NCI-H748 treated with DMSO at 0.1 percent for 48 hours (cell line): ENCODE measurements around the gene CLEC4D.
"Not testable (repeated sequence)": the region's sequence is repeated elsewhere in the genome, so short reads cannot be mapped to it uniquely, and the experiment has no call there.

Source experiments
- DNase-seq: peaks from one replicate; lab custom pipeline; 2025; lab: John Stamatoyannopoulos, UW

The CLEC4D gene

GRCh38 chr12:8532045-8532444, 18.7 kb downstream of the CLEC4D start:
- DNase-seq = no peak

GRCh38 chr12:8537820-8538219, 24.5 kb downstream of the CLEC4D start:
- not testable (repeated sequence) for DNase-seq

DNA sequence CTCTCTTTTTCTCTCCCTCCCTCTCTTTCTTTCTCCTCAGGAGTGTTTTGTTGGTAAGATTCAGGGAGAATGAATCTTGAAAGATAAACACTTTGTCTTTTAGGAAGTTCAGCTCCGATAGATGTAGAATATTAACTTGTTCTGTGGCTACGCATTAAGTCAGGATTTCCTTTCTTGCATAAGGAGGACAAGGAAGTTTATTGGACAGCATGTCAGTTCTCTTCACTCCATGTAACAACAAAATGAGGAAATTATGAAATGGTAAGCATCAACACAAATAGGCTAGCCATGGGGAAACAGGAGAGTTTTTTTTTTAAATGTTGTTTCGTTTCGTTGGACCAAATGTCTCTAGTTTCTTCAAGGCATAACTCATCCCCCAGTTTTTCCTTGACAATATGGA, 27.5 kb downstream of the CLEC4D start, which contains the start of gene CLEC4E:
TSS of gene CLEC4E (minus strand) at position 75 of the 400 bp plus-strand sequence. CDS start 108 bp downstream, outside the sequence.
- not testable (repeated sequence) for DNase-seq

GRCh38 chr12:8541562-8541961, 28.3 kb downstream of the CLEC4D start:
- no peak for DNase-seq

- DNase-seq = peak; percentile 12
Measured at GRCh38 chr12:8544295-8544694, 31.0 kb downstream of the CLEC4D start.

DNA sequence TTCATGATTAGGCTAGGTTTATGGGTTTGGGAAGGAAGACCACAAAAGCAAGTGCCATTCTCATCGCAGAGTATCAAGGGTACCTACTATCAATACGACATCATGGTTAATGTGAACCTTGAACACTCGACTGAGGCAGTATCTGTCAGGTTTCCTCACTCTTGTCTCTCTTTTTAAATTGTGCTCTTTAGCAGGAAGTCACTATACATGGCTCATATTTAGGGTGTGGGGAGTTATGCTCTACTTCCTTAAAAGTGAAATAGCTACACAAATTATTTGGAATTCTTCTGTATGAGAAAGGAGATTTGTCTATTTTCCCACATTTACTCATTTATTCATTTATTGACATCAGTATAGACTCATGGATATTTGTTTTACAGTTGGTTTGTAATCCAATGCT, 33.3 kb downstream of the CLEC4D start:
- DNase-seq = no peak

DNA sequence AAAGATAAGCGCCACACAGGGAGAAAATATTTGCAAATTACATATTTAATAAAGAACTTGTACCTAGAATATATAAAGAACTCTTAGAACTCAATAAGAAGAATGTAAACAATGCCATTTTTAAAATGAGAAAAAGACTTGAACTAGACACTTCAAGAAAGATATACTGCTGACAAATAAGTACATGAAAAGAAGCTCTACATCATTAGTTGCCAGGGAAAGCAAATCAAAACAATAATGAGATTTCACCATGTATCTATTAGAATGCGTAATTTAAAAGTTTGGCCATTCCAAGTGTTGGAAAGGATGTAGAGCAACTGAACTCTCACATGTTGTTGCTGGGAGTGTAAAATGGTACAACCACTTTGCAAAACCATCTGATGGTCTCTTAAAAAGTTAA, 34.3 kb downstream of the CLEC4D start:
- no peak for DNase-seq

DNA sequence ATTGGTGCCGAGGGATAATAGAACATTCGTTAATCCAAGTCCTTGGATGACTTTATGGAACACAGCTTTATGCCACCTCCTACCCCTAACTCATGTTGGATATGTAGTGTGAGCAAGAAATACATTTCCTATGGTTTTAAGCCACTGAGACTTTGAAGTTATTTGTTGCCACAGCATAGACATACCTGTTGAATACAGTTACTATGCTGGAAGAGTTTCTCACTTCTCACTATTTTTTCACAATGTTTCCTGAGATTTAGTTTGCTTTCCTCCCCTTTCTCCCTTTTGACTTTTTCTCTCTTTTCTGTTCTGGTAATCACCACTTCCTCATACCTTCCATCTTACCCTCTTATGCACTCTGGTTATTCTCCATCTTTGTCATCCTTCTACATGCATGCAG, 34.9 kb downstream of the CLEC4D start:
- DNase-seq = no peak

DNA sequence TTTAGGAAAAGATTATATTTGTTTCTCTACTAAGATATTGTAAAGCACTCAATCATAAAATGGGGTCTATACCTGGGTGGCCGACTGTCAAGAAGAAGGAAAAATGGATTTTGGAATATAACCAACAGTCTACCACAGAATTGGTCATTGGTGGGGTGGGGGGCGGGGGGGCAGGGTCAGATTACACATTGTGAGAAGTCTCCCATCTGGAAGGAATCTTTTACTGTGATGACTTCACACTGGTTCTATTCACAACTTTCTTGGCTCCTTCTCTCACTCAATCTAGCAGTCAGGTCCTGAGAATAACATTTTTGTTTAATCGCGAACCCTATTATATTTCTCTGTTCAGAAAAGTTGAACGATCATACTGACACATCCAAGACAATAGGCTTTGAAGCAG, 36.1 kb downstream of the CLEC4D start:
- no peak for DNase-seq

GRCh38 chr12:8553088-8553627, 39.9 kb downstream of the CLEC4D start:
- peak; percentile 1 for DNase-seq

DNA sequence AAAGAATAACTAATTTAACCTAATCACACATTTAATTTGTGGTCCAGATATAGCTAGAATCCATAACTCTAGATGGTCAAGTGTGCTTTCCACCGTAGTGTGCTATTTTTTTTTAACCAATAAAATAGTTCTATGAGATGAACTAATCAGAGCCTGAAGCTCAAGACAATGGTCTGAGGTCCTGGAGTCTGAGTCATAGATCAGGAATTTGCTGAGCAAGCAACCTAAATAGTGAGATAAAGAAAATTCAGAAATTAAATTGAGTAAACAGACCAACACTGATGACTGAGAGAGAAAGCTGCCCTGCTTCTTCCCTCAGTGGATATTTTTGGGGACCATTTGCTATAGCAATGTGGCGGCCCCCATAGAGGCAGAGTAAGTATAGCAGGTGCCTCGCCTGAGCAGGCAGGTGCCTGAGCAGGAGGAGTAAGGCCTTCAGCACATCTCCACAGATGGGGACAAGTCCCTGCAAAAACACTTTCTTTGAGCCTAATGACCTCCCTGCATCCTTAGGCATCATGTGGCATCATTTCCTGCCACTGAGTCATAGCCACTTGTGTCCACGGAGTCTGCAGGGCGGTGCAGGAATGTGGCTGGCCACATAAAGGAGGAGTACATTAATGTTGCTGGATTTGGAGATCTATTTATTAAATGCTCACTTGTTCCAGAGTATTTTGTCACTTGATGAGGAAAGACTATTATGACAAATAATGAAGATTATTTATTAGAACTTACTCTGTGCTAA, 41.3 kb downstream of the CLEC4D start:
- no peak for DNase-seq

DNA sequence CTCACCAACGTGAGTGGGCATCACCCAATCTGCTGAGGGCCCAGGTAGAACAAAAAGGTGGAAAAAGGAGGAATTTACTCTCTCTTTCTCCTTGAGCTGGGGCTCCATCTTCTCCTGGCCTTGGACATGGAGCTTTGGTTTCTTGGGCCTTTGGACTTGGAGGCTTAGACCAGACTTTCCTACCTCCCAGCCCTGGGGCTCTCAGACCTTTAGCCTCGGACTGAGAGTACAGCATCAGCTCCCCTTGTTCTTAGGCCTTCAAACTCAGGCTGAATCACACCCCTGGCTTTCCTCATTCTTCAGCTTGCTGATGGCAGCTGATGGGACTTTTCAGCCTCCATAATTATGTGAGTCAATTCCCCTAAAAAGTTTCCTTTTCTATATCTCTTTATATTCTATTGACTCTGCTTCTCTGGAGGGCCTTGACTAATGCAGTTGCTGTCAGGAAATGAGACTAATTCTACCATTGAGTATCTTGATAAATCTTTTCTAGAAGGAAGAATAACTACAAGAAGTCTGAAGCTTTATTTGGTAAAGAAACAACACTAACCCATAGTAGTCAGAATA, 43.3 kb downstream of the CLEC4D start:
- no peak for DNase-seq

- no peak for DNase-seq
Measured at GRCh38 chr12:8559676-8560075, 46.4 kb downstream of the CLEC4D start.

DNA sequence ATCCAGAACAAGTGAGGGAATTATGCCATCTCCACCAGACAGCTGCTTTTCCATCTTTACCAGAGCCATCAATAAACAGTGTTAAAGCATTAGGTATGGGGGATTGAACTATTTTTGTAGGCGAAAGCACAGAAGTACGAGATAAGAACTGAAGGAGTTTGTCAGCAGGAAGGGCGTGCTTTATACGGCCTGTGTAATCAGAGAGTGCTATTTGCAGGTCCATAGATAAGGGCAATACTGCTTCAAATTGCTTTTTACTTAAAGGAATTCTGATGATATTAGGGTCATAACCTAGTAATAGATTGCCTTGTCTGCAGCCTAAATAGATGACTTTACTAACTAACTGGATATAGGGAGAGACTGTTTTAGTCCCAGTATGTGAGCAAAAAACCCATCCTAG, 47.7 kb downstream of the CLEC4D start:
- no peak for DNase-seq

- DNase-seq = no peak
Measured at GRCh38 chr12:8562310-8562709, 49.0 kb downstream of the CLEC4D start.

GRCh38 chr12:8563356-8563755, 50.1 kb downstream of the CLEC4D start:
- DNase-seq = no peak

DNA sequence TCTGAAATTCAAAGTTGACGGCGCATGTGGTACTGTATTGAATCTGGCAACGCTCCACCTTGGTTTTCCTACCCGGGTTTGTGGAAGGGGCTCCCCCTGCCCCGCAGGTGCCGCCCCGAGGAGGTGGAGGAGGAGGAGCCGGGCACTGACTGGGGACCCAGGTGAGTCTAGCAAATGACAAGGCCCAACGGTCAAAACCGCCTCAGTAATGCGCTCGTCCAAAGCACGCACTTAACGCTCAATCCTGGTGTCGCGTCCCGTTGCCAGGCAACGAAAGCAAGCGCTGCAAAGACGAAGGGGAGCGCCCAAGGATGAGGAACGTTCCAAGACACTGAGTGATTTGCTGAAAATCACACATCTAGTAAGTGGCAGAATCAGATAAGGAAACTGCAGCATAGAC, 51.4 kb downstream of the CLEC4D start:
- no peak for DNase-seq

DNA sequence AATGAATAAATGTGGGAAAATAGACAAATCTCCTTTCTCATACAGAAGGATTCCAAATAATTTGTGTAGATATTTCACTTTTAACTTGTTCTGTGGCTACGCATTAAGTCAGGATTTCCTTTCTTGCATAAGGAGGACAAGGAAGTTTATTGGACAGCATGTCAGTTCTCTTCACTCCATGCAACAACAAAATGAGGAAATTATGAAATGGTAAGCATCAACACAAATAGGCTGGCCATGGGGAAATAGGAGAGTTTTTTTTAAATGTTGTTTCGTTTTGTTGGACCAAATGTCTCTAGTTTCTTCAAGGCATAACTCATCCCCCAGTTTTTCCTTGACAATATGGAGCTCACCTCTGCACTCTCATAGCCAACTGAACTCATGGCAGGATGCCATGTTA, 52.7 kb downstream of the CLEC4D start:
- not testable (repeated sequence) for DNase-seq

- DNase-seq = no peak
Measured at GRCh38 chr12:8566525-8566924, 53.2 kb downstream of the CLEC4D start.
